ENCODE data around the gene TMEM42. TPM values are rescaled to one million over a fixed set of nuclear protein-coding genes. Genes with fewer than 3 reads are reported as not detected.
"Not testable (repeated sequence)": the region's sequence is repeated elsewhere in the genome, so short reads cannot be mapped to it uniquely, and the experiment has no call there.

TMEM42 gene
- total RNA-seq, result 1 to 10 TPM; 4.3 to 9.2 (median 7.0) TPM

DNA sequence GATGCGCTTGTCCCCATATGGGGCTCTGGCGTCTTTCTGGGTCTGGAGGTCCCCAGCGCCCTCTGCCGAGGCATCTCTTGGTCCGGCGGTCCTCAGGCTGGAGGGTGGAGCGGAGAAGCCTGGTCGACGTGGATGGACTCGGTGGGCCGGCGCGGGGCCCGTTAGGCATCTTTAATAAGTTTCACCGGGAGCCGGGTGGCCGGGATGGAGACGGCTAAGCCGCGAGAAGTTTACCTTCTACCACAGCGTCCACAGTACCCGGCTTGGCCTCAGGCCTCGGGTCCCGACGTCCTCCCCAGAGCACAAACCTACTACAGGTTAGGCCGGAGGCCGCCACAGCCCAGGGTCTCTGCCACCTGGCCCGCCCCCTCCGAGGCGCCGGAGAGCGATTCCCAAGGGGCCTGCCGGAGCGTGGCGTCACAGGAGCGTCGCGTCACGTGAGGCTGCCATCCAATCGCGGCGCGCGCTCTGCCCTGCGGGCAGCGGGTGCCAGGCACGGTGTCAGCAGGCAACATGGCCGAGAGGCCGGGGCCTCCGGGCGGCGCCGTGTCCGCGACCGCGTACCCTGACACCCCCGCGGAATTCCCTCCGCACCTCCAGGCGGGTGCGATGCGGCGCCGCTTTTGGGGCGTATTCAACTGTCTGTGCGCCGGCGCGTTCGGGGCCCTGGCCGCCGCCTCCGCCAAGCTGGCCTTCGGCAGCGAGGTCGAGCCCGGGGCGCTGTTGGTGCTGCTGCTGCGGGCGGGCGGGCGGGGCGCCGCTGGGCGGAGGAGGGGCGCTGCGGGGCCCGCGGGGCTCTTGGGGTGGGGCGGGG, at the start of gene TMEM42:
TSS of gene TMEM42 (plus strand) at position 501 of the 814 bp plus-strand sequence. CDS start at position 514, 13 bp downstream.
- 22% methylated on average over 5 of the region's 91 CpGs; no CpG with 5 or more reads in 1 of the 2 donors for WGBS, 2 donors
- Histone ChIP-seq H3K4me3 (peak within 1 kb of the TSS; percentile 68 to 95 (median 76)), H3K4me1 (peaks cover 6 to 21% (median 7%) of the 10 kb centered on the region in 3 donors), H3K27me3 (no peaks in the 10 kb centered on the region), H3K36me3 (peaks cover 0 to 24% (median 0%) of the 10 kb centered on the region in 3 donors), H3K9me3 (peaks cover 0 to 7% (median 6%) of the 10 kb centered on the region in 3 donors), H3K27ac (peak within 1 kb of the TSS; percentile 92 to 97 (median 94))
- peak in 2 of 6 experiments; percentile 9 for TF ChIP-seq CTCF (IDR thresholded peaks at IDR 0.05)
- TF ChIP-seq POLR2A (IDR thresholded peaks at IDR 0.05), result peak in 3 of 4 donors; percentile 50 to 86 (median 67)
- DNase-seq, result peak; percentile 24
- intact Hi-C loops (cut with DNase I), result loop anchor here (10.0 kb wide), 1 partner anchor 517 kb away; no protein-coding TSS in a partner anchor

DNA sequence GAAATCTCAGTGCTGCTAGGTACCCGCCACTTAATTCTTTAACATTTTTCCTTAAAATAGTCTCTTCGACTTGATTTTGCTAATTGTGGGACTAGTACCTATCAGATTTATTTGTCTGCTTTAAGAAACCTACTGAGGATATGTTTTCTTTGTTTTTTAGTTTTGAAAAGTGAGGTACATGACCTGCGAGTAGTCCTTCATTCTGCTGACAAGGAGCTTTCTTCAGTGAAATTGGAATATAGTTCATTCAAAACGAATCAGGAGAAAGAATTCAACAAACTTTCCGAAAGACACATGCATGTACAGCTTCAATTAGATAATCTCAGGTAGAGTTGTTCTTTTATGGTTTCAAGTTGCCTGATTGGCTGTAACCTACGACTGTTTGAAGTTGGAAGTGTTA, 47.0 kb upstream of the TMEM42 start:
- Histone ChIP-seq H3K27ac (no peak overlapping the region), H3K4me1 (no peaks in the 10 kb centered on the region), H3K36me3 (no peaks in the 10 kb centered on the region), H3K27me3 (no peaks in the 10 kb centered on the region), H3K4me3 (no peak overlapping the region), H3K9me3 (no peaks in the 10 kb centered on the region)
- WGBS, 2 donors, result 94 to 96% methylated on average over 6 of the region's 6 CpGs
- TF ChIP-seq POLR2A (IDR thresholded peaks at IDR 0.05) (no peak), CTCF (IDR thresholded peaks at IDR 0.05) (no peak)
- intact Hi-C loops (cut with DNase I), result no loop called here
- no peak for DNase-seq

DNA sequence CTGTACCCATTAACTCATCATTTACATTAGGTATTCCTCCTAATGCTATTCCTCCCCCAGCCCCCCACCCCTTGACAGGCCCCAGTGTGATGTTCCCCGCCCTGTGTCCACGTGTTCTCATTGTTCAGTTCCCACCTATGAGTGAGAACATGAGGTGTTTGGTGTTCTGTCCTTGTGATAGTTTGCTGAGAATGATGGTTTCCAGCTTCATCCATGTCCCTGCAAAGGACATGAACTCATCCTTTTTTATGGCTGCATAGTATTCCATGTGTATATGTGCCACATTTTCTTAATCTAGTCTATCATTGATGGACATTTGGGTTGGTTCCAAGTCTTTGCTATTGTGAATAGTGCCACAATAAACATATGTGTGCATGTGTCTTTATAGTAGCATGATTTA, 45.4 kb upstream of the TMEM42 start:
- H3K4me3 ChIP-seq; H3K9me3 ChIP-seq; H3K27ac ChIP-seq; intact Hi-C loops (cut with DNase I); H3K36me3 ChIP-seq; DNase-seq; H3K27me3 ChIP-seq; H3K4me1 ChIP-seq: not testable (repeated sequence)
- 94 to 100% methylated on average over 2 of the region's 2 CpGs for WGBS, 2 donors

DNA sequence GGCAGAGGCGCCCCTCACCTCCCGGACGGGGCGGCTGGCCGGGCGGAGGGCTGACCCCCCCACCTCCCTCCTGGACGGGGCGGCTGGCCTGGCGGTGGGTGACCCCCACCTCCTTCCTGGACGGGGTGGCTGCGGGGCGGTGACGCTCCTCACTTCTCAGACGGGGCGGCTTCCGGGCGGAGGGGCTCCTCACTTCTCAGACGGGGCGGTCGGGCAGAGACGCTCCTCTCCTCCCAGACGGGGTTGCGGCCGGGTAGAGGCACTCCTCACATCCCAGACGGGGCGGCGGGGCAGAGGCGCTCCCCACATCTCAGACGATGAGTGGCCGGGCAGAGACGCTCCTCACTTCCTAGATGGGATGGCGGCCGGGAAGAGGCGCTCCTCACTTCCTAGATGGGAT, 40.5 kb upstream of the TMEM42 start:
- H3K9me3 ChIP-seq; DNase-seq; intact Hi-C loops (cut with DNase I); H3K27ac ChIP-seq; H3K4me1 ChIP-seq; H3K27me3 ChIP-seq; H3K36me3 ChIP-seq; H3K4me3 ChIP-seq: not testable (repeated sequence)
- no CpG with 5 or more reads among the region's 34 CpGs for WGBS, 2 donors

DNA sequence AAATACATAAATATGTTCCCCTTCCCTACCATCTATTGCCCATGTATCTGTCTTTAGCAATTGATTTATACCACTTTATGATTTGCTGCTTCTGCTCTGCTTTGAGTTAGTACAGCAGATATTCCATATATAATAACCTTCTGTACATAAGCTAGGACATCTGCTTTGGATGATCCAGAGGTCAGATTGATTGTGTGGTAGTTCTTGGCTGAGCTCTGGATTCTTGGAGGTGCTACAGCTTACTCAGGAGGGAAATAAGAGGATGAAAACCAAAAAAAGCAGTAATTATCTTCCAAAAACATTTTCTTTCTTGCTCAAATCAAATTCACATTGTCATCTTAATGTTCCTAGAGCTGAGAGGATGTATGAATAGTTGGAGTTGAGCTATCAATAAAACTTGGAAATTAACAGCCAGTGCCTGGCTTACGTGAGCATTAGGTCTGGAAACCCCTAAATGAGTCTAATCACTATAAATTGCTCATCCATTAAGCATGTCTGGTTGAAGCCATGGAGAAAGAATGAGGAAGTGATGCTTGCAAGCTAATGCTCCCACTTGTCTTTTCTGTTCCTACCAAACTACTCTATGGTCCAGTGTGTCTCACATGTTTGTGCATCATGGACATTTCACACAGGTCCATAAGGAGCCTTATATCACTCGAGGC, 36.3 kb upstream of the TMEM42 start:
- DNase-seq, result no peak
- TF ChIP-seq CTCF (IDR thresholded peaks at IDR 0.05), result no peak
- TF ChIP-seq POLR2A (IDR thresholded peaks at IDR 0.05), result no peak
- Histone ChIP-seq H3K36me3 (no peaks in the 10 kb centered on the region), H3K27me3 (no peaks in the 10 kb centered on the region), H3K4me1 (no peaks in the 10 kb centered on the region), H3K4me3 (no peak overlapping the region), H3K27ac (no peak overlapping the region), H3K9me3 (no peaks in the 10 kb centered on the region)
- intact Hi-C loops (cut with DNase I), result no loop called here
- WGBS, 2 donors, result 83 to 93% methylated on average over 2 of the region's 2 CpGs

DNA sequence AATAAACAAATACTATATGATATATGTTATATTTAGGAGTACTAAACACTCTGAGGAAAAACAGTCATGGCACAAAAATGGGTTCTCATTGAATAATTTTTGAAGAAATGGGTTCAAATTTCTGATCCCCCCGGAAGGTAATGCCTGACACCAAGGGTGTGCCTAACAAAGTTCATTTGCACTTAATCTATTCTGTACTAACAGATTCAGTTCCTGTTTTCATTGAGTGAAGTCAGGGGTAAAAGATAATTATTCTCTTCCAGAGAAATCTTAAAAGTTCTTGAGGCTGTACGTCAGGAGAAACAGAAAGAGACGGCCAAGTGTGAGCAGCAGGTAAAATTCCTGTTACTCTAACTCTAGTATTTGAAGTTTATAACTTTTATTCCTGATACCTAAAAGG, 34.5 kb upstream of the TMEM42 start:
- 85 to 93% methylated on average over 3 of the region's 3 CpGs for WGBS, 2 donors
- TF ChIP-seq POLR2A (IDR thresholded peaks at IDR 0.05) (no peak), CTCF (IDR thresholded peaks at IDR 0.05) (no peak)
- intact Hi-C loops (cut with DNase I), result no loop called here

More for the DNA sequence above, 34.5 kb upstream of the TMEM42 start:
- H3K4me1 ChIP-seq, result no peaks in the 10 kb centered on the region
- H3K36me3 ChIP-seq, result no peaks in the 10 kb centered on the region
- no peaks in the 10 kb centered on the region for H3K27me3 ChIP-seq
- no peak overlapping the region for H3K4me3 ChIP-seq
- H3K27ac ChIP-seq, result no peak overlapping the region
- H3K9me3 ChIP-seq, result no peaks in the 10 kb centered on the region
- no peak for DNase-seq

All from esophagus squamous epithelium (tissue), 5 donors.